SH-SY5Y (cell line): ENCODE measurements around the gene DGKE.

ENCODE experiments used
- GATA2 ChIP-seq: IDR thresholded peaks from 2 replicates; pipeline ENCODE4 v1.6.1; 2011; ENCODE audit warnings: mild to moderate bottlenecking, low read depth, low read length
- GATA3 ChIP-seq: IDR thresholded peaks from 2 replicates; pipeline ENCODE4 v1.6.1; 2011; ENCODE audit warnings: low read depth, mild to moderate bottlenecking, low read length, moderate library complexity

Gene DGKE

GRCh38 chr17:56807723-56808122 lies 26.2 kb upstream of the DGKE start:
- no peak for TF ChIP-seq GATA2

GRCh38 chr17:56808503-56808902 lies 25.4 kb upstream of the DGKE start:
- TF ChIP-seq GATA3 (no peak), GATA2 (no peak)

GRCh38 chr17:56809106-56809819 lies 24.7 kb upstream of the DGKE start:
- TF ChIP-seq GATA2 (no peak), GATA3 (no peak)

- no peak for TF ChIP-seq GATA2
- no peak for TF ChIP-seq GATA3
These were observed 24.2 kb upstream of the DGKE start for GRCh38 chr17:56809820-56810179.

- TF ChIP-seq GATA2 = no peak
- no peak for TF ChIP-seq GATA3
These were observed 23.6 kb upstream of the DGKE start for GRCh38 chr17:56810343-56810742.

- no peak for TF ChIP-seq GATA2
- TF ChIP-seq GATA3 = no peak
These were observed 22.8 kb upstream of the DGKE start for GRCh38 chr17:56810891-56811775.

GRCh38 chr17:56812901-56813388 lies 21.0 kb upstream of the DGKE start:
- no peak for TF ChIP-seq GATA3
- TF ChIP-seq GATA2 = no peak

- TF ChIP-seq GATA2 (no peak), GATA3 (no peak)
These were observed 18.2 kb upstream of the DGKE start for GRCh38 chr17:56815711-56816110.

- TF ChIP-seq GATA2 (no peak), GATA3 (no peak)
These were observed 16.9 kb upstream of the DGKE start for GRCh38 chr17:56817066-56817465.

GRCh38 chr17:56819030-56819429 lies 14.9 kb upstream of the DGKE start:
- TF ChIP-seq GATA3 = no peak
- no peak for TF ChIP-seq GATA2

GRCh38 chr17:56819431-56820145 lies 14.4 kb upstream of the DGKE start:
- TF ChIP-seq GATA3 = no peak
- no peak for TF ChIP-seq GATA2

- TF ChIP-seq GATA3 (no peak), GATA2 (no peak)
These were observed 13.7 kb upstream of the DGKE start for GRCh38 chr17:56820207-56820606.

GRCh38 chr17:56821847-56822534 lies 12.0 kb upstream of the DGKE start:
- no peak for TF ChIP-seq GATA2
- TF ChIP-seq GATA3 = no peak

GRCh38 chr17:56822725-56823124 lies 11.2 kb upstream of the DGKE start:
- TF ChIP-seq GATA2 (no peak), GATA3 (no peak)

- no peak for TF ChIP-seq GATA2
- no peak for TF ChIP-seq GATA3
These were observed 10.1 kb upstream of the DGKE start for GRCh38 chr17:56823848-56824247.
